K562 (cell line): ENCODE results near the gene PRSS27. TPM values are rescaled to one million over a fixed set of nuclear protein-coding genes. Genes with fewer than 3 reads are reported as not detected.

Experiments used
- ASH1L ChIP-seq: fragments of 450-650 bp; IDR thresholded peaks from 2 replicates; pipeline ENCODE4 v1.6.1; 2018; ENCODE audit warnings: borderline replicate concordance, mild to moderate bottlenecking, low read depth; ENCODE audit not compliant: partially characterized antibody
- CBX3 ChIP-seq, 2 experiments: IDR thresholded peaks; 1 replicate in 1 of 2; 2 replicates in 1 of 2; pipeline ENCODE4 v1.6.1; 2012; ENCODE audit warnings: inconsistent platforms in 2 of 2, low read length in 2 of 2, borderline replicate concordance in 1 of 2, control low read depth in 1 of 2
- CBX8 ChIP-seq: fragments of 200-600 bp; sonication (generic); IDR thresholded peaks from 2 replicates; pipeline ENCODE4 v1.6.1; 2012; ENCODE audit warnings: borderline replicate concordance, mixed run types, low read depth, mild to moderate bottlenecking, moderate library complexity, mixed read lengths, low read length, control low read depth, inconsistent platforms; ENCODE audit not compliant: poor library complexity, severe bottlenecking; ENCODE audit errors: extremely low read depth
- COPS2 ChIP-seq: fragments of 450-650 bp; conservative IDR thresholded peaks from 2 replicates; pipeline ENCODE4 v1.6.1; 2016; ENCODE audit warnings: mild to moderate bottlenecking, moderate library complexity
- DACH1 ChIP-seq: fragments of 450-650 bp; IDR thresholded peaks from 2 replicates; pipeline ENCODE4 v1.6.1; 2018; ENCODE audit not compliant: partially characterized antibody
- ETS2 ChIP-seq: IDR thresholded peaks from 2 replicates; pipeline ENCODE4 v1.6.1; 2016; ENCODE audit warnings: borderline replicate concordance, missing genetic modification characterization, mild to moderate bottlenecking, moderate library complexity, missing compliant biosample characterization; ENCODE audit not compliant: poor library complexity, severe bottlenecking
- ETV6 ChIP-seq, 3 experiments: fragments of 150-350 bp in 1 of 3; sonication (generic) in 1 of 3; formaldehyde crosslinking in 1 of 3; IDR thresholded peaks; 2 replicates each; pipeline versions ENCODE4 v1.6.1 to v1.8.0; 2014 to 2022; ENCODE audit warnings: borderline replicate concordance in 2 of 3, low read depth in 2 of 3, antibody characterized with exemption in 1 of 3, low read length in 1 of 3, mild to moderate bottlenecking in 1 of 3, missing genetic modification reagents in 1 of 3
- FOXK2 ChIP-seq, 2 experiments: fragments of 450-650 bp; IDR thresholded peaks in 1 of 2; conservative IDR thresholded peaks in 1 of 2; 2 replicates each; pipeline ENCODE4 v1.6.1; 2016; ENCODE audit warnings: low read depth in 2 of 2, mild to moderate bottlenecking in 1 of 2
- MCM7 ChIP-seq, 2 experiments: fragments of 450-650 bp; IDR thresholded peaks; 2 replicates each; pipeline ENCODE4 v1.6.1; 2016 to 2018
- MECOM ChIP-seq: fragments of 250-450 bp; sonication (Bioruptor Pico); IDR thresholded peaks from 2 replicates; pipeline ENCODE4 v1.8.0; 2022; ENCODE audit warnings: inconsistent platforms
- NFIX ChIP-seq: fragments of 250-450 bp; sonication (Bioruptor Pico); IDR thresholded peaks from 2 replicates; pipeline ENCODE4 v1.4.0; 2020; ENCODE audit warnings: low read depth, mild to moderate bottlenecking, moderate library complexity
- PCBP1 ChIP-seq: fragments of 200-400 bp; formaldehyde crosslinking; IDR thresholded peaks from 2 replicates; pipeline ENCODE4 v1.6.1; 2018; ENCODE audit warnings: mild to moderate bottlenecking, low read depth, low read length; ENCODE audit not compliant: poor library complexity, severe bottlenecking
- PHF8 ChIP-seq: fragments of 200-600 bp; sonication (generic); IDR thresholded peaks from 2 replicates; pipeline ENCODE4 v1.6.1; 2012; ENCODE audit warnings: mixed run types, mild to moderate bottlenecking, inconsistent platforms, low read length, moderate library complexity, borderline replicate concordance
- POLR2H ChIP-seq: IDR thresholded peaks from 2 replicates; pipeline ENCODE4 v1.6.1; 2016; ENCODE audit warnings: missing genetic modification characterization, low read depth, mild to moderate bottlenecking, control low read depth, missing compliant biosample characterization, moderate library complexity
- SMAD1 ChIP-seq: fragments of 150-350 bp; IDR thresholded peaks from 2 replicates; pipeline ENCODE4 v1.6.1; 2014; ENCODE audit warnings: low read length, low read depth; ENCODE audit not compliant: partially characterized antibody
- TSHZ1 ChIP-seq: fragments of 250-450 bp; sonication (Bioruptor Pico); IDR thresholded peaks from 2 replicates; pipeline ENCODE4 v1.4.0; 2020; ENCODE audit warnings: mild to moderate bottlenecking, moderate library complexity
- polyA plus RNA-seq, 8 experiments: library from polyadenylated mRNA; depleted of rRNA in 4 of 8; stranded (reverse) in 5 of 8; unstranded in 3 of 8; fragments of >200 nt; fragmentation: Nextera tagmentation in 2 of 8; fragmentation: Illumina TruSeq in 1 of 8; extraction: Ambion mirVana in 2 of 8; extraction: Trizol in 1 of 8; gene quantifications; 2 replicates each; pipeline versions ENCODE4 v1.2.1 to v1.2.3, GENCODE V29; 2011 to 2014; ENCODE audit warnings: inconsistent platforms in 1 of 8, missing spikeins in 1 of 8
- total RNA-seq, 7 experiments: library from RNA; depleted of rRNA in 6 of 7; stranded (reverse); fragments of >200 nt in 6 of 7; fragmentation: Illumina TruSeq in 2 of 7; extraction: Trizol in 2 of 7; gene quantifications; 2 replicates each; pipeline versions ENCODE4 v1.2.1 to v1.2.3, GENCODE V29; 2011 to 2021; ENCODE audit warnings: low replicate concordance in 1 of 7
- TF ChIP-seq, protein P1 (sequence below): fragments of 250-450 bp; sonication (Bioruptor Pico); IDR thresholded peaks from 2 replicates; pipeline ENCODE4 v1.5.1; 2021; ENCODE audit warnings: mild to moderate bottlenecking
- TF ChIP-seq, protein P2 (sequence below): sonication (generic); formaldehyde crosslinking; IDR thresholded peaks from 2 replicates; pipeline ENCODE4 v1.4.0; 2020; ENCODE audit warnings: mild to moderate bottlenecking, missing genetic modification reagents

PRSS27 gene
- total and polyA plus RNA-seq, 9 of the 15 experiments (the other 6 are each of a cell fraction or from before 2014, with no cell fraction given): 0.09 to 0.20 (median 0.17) TPM; not detected in 5

GRCh38 chr16:2673066-2673999 is 46.7 kb downstream of the PRSS27 start (continued):
- TF ChIP-seq, protein P1, sequence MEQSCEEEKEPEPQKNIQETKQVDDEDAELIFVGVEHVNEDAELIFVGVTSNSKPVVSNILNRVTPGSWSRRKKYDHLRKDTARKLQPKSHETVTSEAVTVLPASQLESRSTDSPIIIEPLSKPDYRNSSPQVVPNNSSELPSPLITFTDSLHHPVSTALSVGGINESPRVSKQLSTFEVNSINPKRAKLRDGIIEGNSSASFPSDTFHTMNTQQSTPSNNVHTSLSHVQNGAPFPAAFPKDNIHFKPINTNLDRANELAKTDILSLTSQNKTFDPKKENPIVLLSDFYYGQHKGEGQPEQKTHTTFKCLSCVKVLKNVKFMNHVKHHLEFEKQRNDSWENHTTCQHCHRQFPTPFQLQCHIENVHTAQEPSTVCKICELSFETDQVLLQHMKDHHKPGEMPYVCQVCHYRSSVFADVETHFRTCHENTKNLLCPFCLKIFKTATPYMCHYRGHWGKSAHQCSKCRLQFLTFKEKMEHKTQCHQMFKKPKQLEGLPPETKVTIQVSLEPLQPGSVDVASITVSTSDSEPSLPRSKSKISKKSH (CRISPR knock-in tag): no peak
- TF ChIP-seq PCBP1 (peak; percentile 39), MCM7 (IDR thresholded peaks at IDR 0.05) (no peak), FOXK2 (conservative IDR thresholded peaks at IDR 0.05 in 1 of 2, IDR thresholded peaks at IDR 0.05 in 1 of 2; ENCODE audit: low read depth in 2 of 2) (peak in 1 of 2 experiments; percentile 50; a peak in 2 of 4 replicates), SMAD1 (no peak), ETV6 (IDR thresholded peaks at IDR 0.05; ENCODE audit: borderline replicate concordance in 1 of 2, low read depth in 2 of 2, low read length in 1 of 2) (no peak), ETV6 (CRISPR knock-in tag; IDR thresholded peaks at IDR 0.05; ENCODE audit: borderline replicate concordance) (no peak), PHF8 (peak; percentile 76; the same call in 1 of the 2 replicates), ASH1L (no peak), TSHZ1 (no peak), DACH1 (no peak), CBX3 (IDR thresholded peaks at IDR 0.05; ENCODE audit: borderline replicate concordance in 1 of 2, low read length in 2 of 2) (no peak), NFIX (no peak), POLR2H (tag) (peak; percentile 47; the same call in 1 of the 2 replicates), MECOM (CRISPR knock-in tag) (no peak), CBX8 (no peak), COPS2 (no peak), ETS2 (no peak)
- TF ChIP-seq, protein P2, sequence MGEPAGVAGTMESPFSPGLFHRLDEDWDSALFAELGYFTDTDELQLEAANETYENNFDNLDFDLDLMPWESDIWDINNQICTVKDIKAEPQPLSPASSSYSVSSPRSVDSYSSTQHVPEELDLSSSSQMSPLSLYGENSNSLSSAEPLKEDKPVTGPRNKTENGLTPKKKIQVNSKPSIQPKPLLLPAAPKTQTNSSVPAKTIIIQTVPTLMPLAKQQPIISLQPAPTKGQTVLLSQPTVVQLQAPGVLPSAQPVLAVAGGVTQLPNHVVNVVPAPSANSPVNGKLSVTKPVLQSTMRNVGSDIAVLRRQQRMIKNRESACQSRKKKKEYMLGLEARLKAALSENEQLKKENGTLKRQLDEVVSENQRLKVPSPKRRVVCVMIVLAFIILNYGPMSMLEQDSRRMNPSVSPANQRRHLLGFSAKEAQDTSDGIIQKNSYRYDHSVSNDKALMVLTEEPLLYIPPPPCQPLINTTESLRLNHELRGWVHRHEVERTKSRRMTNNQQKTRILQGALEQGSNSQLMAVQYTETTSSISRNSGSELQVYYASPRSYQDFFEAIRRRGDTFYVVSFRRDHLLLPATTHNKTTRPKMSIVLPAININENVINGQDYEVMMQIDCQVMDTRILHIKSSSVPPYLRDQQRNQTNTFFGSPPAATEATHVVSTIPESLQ: no peak
